Stomach (tissue), 9 donors: ENCODE data around the gene HIVEP1. TPM values are rescaled to one million over a fixed set of nuclear protein-coding genes. Genes with fewer than 3 reads are reported as not detected.

ENCODE experiments used
- DNase-seq, 2 donors: peaks; one replicate each; pipeline versions ENCODE4 v3.0.0 to v3.0.0-alpha.2; 2013 to 2019
- H3K27ac ChIP-seq, 5 donors: fragments of 200-600 bp in 4 of 5; sonication (generic) in 4 of 5; one replicate each; pipeline ENCODE4 v1.5.1; 2013 to 2019; ENCODE audit warnings: mild to moderate bottlenecking in 1 of 5, moderate library complexity in 1 of 5
- H3K27me3 ChIP-seq, 3 donors: fragments of 200-600 bp; sonication (generic); one replicate each; pipeline ENCODE4 v1.5.1; 2017 to 2019; ENCODE audit warnings: mixed run types in 1 of 3
- H3K36me3 ChIP-seq, 4 donors: fragments of 200-600 bp; sonication (generic); 1 replicate in 3 of 4; 2 replicates in 1 of 4; pipeline ENCODE4 v1.5.1; 2016 to 2019
- H3K4me1 ChIP-seq, 4 donors: fragments of 200-600 bp; sonication (generic); one replicate each; pipeline ENCODE4 v1.5.1; 2016 to 2019
- H3K4me3 ChIP-seq, 4 donors: fragments of 200-600 bp; sonication (generic) in 3 of 4; one replicate each; pipeline ENCODE4 v1.5.1; 2016 to 2019; ENCODE audit warnings: mild to moderate bottlenecking in 1 of 4
- H3K9me3 ChIP-seq, 4 donors: fragments of 200-600 bp; sonication (generic); one replicate each; pipeline ENCODE4 v1.5.1; 2016 to 2019
- EP300 ChIP-seq: sonication (generic); formaldehyde crosslinking; IDR thresholded peaks from one replicate; pipeline ENCODE4 v1.6.1; 2017; ENCODE audit warnings: antibody characterized with exemption
- POLR2A ChIP-seq, 4 donors: fragments of 450-650 bp; IDR thresholded peaks; one replicate each; pipeline ENCODE4 v1.6.1; 2016; ENCODE audit warnings: antibody characterized with exemption in 4 of 4, control low read depth in 2 of 4, mild to moderate bottlenecking in 1 of 4, moderate library complexity in 1 of 4
- POLR2AphosphoS5 ChIP-seq, 3 donors: sonication (generic); formaldehyde crosslinking; IDR thresholded peaks; one replicate each; pipeline ENCODE4 v1.6.1; 2016; ENCODE audit warnings: antibody characterized with exemption in 3 of 3
- WGBS, 5 donors: extraction: QIAGEN DNeasy Blood & Tissue Kit in 3 of 5; methylation state at CpG; one replicate each; pipeline versions ENCODE4 v1.1.5 to v1.1.7; 2013 to 2018; 5-methylcytosine and 5-hydroxymethylcytosine counted together
- intact Hi-C: fragments of 100-400 bp; cut with DNase I; formaldehyde crosslinking; loops from one replicate; pipeline ENCODE4 v1.15.1; 2023; ENCODE audit warnings: low total_unique reads
- polyA plus RNA-seq, 3 donors: library from polyadenylated mRNA; stranded (reverse); fragments of 200-250 nt; gene quantifications; one replicate each; pipeline ENCODE4 v1.2.3, GENCODE V29; 2013
- total RNA-seq, 5 donors: library from RNA; depleted of rRNA; stranded (reverse); fragments of >200 nt; gene quantifications; one replicate each; pipeline versions ENCODE4 v1.1.0 to v1.2.3, GENCODE V29; 2014 to 2016
- TF ChIP-seq, protein P1 (sequence below), 7 experiments: fragments of 450-650 bp in 4 of 7; fragments of 200-600 bp in 3 of 7; sonication (generic) in 3 of 7; IDR thresholded peaks; one replicate each; pipeline ENCODE4 v1.5.1; 2016 to 2019; ENCODE audit warnings: antibody characterized with exemption in 7 of 7, control low read depth in 2 of 7, mild to moderate bottlenecking in 1 of 7
- donor health status: healthy with polysubstance abuse.
- donor health status: Bipolar disorder and iron deficiency.
- donor health status: healthy.

Gene HIVEP1
- total and polyA plus RNA-seq, 8 donors: 2.0 to 19.6 (median 14.1) TPM

DNA sequence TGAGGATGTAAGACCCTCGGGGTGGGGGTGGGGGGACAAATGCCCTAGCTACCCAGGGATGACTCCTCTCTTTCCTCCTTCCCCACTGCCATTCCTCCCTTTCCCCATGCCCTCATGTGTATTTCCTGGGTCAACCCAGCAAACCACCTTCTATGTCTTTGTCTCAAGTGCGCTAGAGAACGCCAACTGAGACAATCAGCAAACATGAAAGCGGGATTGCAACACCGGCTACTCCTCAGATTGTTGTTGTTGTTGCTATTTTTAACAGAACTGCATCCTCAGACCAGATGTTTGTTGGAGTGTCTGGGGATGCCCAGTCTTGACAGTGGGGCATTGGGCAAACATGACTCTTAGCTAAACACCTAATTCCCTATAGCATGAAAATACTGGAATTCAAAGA lies 39.3 kb upstream of the HIVEP1 start:
- 82 to 92% (median 85%) methylated on average over 5 of the region's 5 CpGs for WGBS, 5 donors
- no peaks in the 10 kb centered on the region for H3K27me3 ChIP-seq
- H3K9me3 ChIP-seq: no peaks in the 10 kb centered on the region
- no peak for DNase-seq
- intact Hi-C loops: no loop called here
- H3K4me1 ChIP-seq: peaks cover 0 to 19% (median 8%) of the 10 kb centered on the region in 4 donors
- no peak overlapping the region for H3K4me3 ChIP-seq
- no peaks in the 10 kb centered on the region for H3K36me3 ChIP-seq
- no peak for TF ChIP-seq POLR2AphosphoS5 (IDR thresholded peaks at IDR 0.05)
- no peak overlapping the region for H3K27ac ChIP-seq

DNA sequence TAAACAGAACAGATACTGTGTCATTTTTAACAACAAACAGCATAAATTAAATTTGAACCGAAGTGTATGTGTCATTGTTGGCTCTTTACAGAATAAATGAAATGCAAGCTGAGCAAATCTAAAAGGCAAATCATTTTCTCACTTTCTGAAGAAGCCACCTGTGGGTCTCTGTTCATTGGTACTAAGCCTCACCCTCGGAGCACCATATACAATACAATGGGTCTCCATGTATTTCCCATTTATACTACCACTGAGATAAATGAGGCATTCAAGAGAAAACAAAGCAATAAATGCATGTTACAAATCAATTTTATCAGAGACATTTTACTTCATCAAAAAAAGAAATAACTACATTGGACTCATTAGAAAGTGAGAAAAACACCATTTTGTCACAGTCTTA lies 38.9 kb upstream of the HIVEP1 start:
- no peak for DNase-seq
- 78 to 94% (median 90%) methylated on average over 2 of the region's 2 CpGs for WGBS, 5 donors
- H3K27ac ChIP-seq: no peak overlapping the region
- no peaks in the 10 kb centered on the region for H3K36me3 ChIP-seq
- H3K4me1 ChIP-seq: peaks cover 0 to 17% (median 7%) of the 10 kb centered on the region in 4 donors
- TF ChIP-seq, protein P1, sequence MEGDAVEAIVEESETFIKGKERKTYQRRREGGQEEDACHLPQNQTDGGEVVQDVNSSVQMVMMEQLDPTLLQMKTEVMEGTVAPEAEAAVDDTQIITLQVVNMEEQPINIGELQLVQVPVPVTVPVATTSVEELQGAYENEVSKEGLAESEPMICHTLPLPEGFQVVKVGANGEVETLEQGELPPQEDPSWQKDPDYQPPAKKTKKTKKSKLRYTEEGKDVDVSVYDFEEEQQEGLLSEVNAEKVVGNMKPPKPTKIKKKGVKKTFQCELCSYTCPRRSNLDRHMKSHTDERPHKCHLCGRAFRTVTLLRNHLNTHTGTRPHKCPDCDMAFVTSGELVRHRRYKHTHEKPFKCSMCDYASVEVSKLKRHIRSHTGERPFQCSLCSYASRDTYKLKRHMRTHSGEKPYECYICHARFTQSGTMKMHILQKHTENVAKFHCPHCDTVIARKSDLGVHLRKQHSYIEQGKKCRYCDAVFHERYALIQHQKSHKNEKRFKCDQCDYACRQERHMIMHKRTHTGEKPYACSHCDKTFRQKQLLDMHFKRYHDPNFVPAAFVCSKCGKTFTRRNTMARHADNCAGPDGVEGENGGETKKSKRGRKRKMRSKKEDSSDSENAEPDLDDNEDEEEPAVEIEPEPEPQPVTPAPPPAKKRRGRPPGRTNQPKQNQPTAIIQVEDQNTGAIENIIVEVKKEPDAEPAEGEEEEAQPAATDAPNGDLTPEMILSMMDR (IDR thresholded peaks at IDR 0.05): no peak
- TF ChIP-seq POLR2AphosphoS5 (IDR thresholded peaks at IDR 0.05) (no peak), POLR2A (IDR thresholded peaks at IDR 0.05) (no peak), EP300 (no peak)
- intact Hi-C loops: no loop called here
- H3K27me3 ChIP-seq: no peaks in the 10 kb centered on the region
- H3K9me3 ChIP-seq: no peaks in the 10 kb centered on the region
- no peak overlapping the region for H3K4me3 ChIP-seq

DNA sequence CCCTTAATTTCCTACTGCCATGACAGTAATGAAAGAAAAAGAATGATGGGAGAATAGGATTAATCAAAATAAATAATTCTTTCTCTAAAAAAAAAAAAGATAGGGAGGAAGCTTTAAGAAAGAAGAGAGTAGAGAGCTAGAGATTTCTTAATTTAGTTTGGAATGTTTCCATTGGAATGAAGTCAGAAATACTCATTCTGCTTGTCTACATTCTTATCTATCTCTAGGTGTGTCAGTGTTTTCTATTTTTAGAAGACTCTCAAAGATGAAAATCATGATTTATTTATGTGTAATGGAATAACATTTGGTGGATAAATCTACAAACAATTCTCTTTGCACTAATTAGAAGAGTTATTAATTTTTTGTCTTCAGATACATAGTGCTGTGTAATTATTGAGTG lies 38.0 kb upstream of the HIVEP1 start:
- Histone ChIP-seq H3K27me3 (no peaks in the 10 kb centered on the region), H3K9me3 (no peaks in the 10 kb centered on the region), H3K4me3 (no peak overlapping the region), H3K27ac (no peak overlapping the region), H3K4me1 (peaks cover 0 to 9% (median 3%) of the 10 kb centered on the region in 4 donors), H3K36me3 (no peaks in the 10 kb centered on the region)
- DNase-seq: no peak
- intact Hi-C loops: no loop called here
- TF ChIP-seq POLR2A (IDR thresholded peaks at IDR 0.05) (no peak), POLR2AphosphoS5 (IDR thresholded peaks at IDR 0.05) (no peak), EP300 (no peak)
- TF ChIP-seq, protein P1 (IDR thresholded peaks at IDR 0.05): no peak

DNA sequence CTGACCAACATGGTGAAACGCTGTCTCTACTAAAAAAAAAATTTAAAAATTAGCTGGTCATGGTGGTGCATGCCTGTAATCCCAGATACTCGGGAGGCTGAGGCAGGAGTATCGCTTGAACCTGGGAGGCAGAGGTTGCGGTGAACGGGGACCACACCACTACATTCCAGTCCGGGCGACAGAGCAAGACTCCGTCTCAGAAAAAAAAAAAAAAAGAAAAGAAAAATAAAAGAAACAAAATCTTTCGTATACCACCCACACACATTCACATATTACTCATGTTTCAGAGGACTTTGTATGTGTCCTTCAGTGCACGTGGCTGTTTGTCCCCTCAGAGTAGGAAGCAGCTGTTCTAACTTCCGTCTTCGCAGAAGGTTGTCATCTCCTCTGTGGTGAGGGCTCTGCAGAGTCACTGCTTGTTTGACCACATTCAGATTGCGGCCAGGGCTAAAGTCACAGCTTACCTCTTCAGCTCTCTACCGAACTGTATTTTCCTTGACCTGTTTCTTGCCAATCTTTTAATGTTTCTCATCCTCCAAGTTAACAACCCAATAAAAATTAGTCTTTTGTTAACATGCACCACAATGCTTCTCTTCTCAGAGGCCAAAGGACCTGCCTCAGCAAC lies 36.6 kb upstream of the HIVEP1 start:
- 82 to 86% (median 83%) methylated on average over 14 of the region's 14 CpGs for WGBS, 5 donors
- no peaks in the 10 kb centered on the region for H3K9me3 ChIP-seq
- H3K27me3 ChIP-seq: no peaks in the 10 kb centered on the region
- H3K4me3 ChIP-seq: no peak overlapping the region
- TF ChIP-seq POLR2A (IDR thresholded peaks at IDR 0.05): no peak
- TF ChIP-seq, protein P1 (IDR thresholded peaks at IDR 0.05): no peak
- TF ChIP-seq EP300: no peak
- TF ChIP-seq POLR2AphosphoS5 (IDR thresholded peaks at IDR 0.05): no peak
- DNase-seq: peak; percentile 28 to 56
- intact Hi-C loops: no loop called here
- H3K4me1 ChIP-seq: peaks cover 0 to 8% (median 0%) of the 10 kb centered on the region in 4 donors
- H3K27ac ChIP-seq: no peak overlapping the region
- H3K36me3 ChIP-seq: no peaks in the 10 kb centered on the region

DNA sequence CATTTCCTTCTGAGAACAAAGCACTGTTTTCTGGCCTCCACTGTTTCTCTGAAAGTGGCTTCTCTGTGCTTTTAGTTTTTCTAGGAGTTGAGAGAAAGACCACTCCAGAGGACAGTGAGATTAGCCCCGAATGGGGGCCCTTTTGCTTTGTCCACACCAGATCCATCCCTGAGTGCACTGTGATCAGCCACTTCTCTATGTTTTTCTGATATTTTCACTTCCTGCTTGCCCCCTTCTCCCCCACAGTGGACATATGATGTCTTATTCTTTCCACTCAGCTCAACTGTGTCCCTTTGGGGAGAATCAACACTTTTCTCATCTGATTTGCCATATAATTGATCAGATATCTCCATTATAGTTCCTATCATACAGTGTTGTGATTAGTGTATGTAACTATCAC lies 35.6 kb upstream of the HIVEP1 start:
- 77 to 92% (median 91%) methylated on average over 1 of the region's 1 CpG for WGBS, 5 donors
- TF ChIP-seq POLR2AphosphoS5 (IDR thresholded peaks at IDR 0.05) (no peak), EP300 (no peak), POLR2A (IDR thresholded peaks at IDR 0.05) (no peak)
- TF ChIP-seq, protein P1 (IDR thresholded peaks at IDR 0.05): no peak
- Histone ChIP-seq H3K4me3 (no peak overlapping the region), H3K27me3 (no peaks in the 10 kb centered on the region), H3K4me1 (peaks cover 0 to 8% (median 0%) of the 10 kb centered on the region in 4 donors), H3K9me3 (no peaks in the 10 kb centered on the region), H3K36me3 (no peaks in the 10 kb centered on the region), H3K27ac (no peak overlapping the region)
- DNase-seq: no peak
- intact Hi-C loops: no loop called here
